BJ (cell line): ENCODE data around the gene ENKD1. TPM values are rescaled to one million over a fixed set of nuclear protein-coding genes. Genes with fewer than 3 reads are reported as not detected.

Experiments used
- CTCF ChIA-PET: fragments of 350-600 bp; formaldehyde crosslinking; extraction: SDS; loops from one replicate; lab custom pipeline; 2021; ENCODE audit warnings: antibody characterized with exemption, inconsistent platforms; lab: Yijun Ruan, JAX
- POLR2A ChIA-PET: fragments of 300-600 bp; sonication (Branson Sonifier 250); formaldehyde crosslinking; extraction: SDS; loops from one replicate; lab custom pipeline; 2021; ENCODE audit warnings: antibody characterized with exemption; lab: Charles Lee
- DNase-seq: peaks from one replicate; pipeline ENCODE4 v3.0.0-alpha.2; 2011; ENCODE audit warnings: low read depth
- H3K27me3 ChIP-seq: 2 replicates; pipeline ENCODE4 v1.6.0; 2011; ENCODE audit warnings: low read length; ENCODE audit not compliant: control insufficient read depth, insufficient read depth
- H3K36me3 ChIP-seq: 2 replicates; pipeline ENCODE4 v1.5.1; 2011; ENCODE audit warnings: low read length; ENCODE audit not compliant: control insufficient read depth, insufficient read depth
- H3K4me3 ChIP-seq: 2 replicates; pipeline ENCODE4 v1.5.1; 2011; ENCODE audit warnings: low read depth, mild to moderate bottlenecking, control low read depth, low read length
- polyA plus RNA-seq: library from polyadenylated mRNA; depleted of rRNA; stranded (reverse); fragments of >200 nt; gene quantifications from 2 replicates; pipeline ENCODE4 v1.2.3, GENCODE V29; 2011
- TF ChIP-seq, protein P1 (sequence below): IDR thresholded peaks from 2 replicates; pipeline ENCODE4 v1.5.1; 2011; ENCODE audit warnings: low read depth, mild to moderate bottlenecking, control low read depth, inconsistent platforms, low read length, moderate library complexity; ENCODE audit not compliant: insufficient read depth

ENKD1 gene
- polyA plus RNA-seq, 1 experiment: 10.9 TPM

DNA sequence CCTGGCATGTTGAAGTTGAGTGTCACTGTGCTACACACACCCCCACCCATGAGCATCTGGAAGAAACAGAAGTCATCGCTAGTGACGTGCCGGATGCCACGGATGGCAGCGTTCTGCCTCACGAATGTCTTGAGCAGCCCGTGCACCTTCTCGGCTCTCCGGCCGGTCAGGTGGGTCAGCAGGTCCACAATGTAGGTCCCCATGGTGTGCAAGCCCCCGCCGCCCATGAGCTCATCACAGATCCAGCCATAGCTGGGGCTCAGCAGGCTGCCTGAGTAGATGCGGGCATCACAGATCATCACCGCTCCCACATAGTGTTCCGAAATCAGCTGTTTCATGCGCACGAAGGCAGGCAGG, 9.0 kb upstream of the ENKD1 start:
- Histone ChIP-seq H3K4me3 (no peak overlapping the region), H3K36me3 (0 out of 2 replicates have a peak, but pooled peaks cover 3% of the 10 kb centered on the region), H3K27me3 (no peaks in the 10 kb centered on the region)
- TF ChIP-seq, protein P1, sequence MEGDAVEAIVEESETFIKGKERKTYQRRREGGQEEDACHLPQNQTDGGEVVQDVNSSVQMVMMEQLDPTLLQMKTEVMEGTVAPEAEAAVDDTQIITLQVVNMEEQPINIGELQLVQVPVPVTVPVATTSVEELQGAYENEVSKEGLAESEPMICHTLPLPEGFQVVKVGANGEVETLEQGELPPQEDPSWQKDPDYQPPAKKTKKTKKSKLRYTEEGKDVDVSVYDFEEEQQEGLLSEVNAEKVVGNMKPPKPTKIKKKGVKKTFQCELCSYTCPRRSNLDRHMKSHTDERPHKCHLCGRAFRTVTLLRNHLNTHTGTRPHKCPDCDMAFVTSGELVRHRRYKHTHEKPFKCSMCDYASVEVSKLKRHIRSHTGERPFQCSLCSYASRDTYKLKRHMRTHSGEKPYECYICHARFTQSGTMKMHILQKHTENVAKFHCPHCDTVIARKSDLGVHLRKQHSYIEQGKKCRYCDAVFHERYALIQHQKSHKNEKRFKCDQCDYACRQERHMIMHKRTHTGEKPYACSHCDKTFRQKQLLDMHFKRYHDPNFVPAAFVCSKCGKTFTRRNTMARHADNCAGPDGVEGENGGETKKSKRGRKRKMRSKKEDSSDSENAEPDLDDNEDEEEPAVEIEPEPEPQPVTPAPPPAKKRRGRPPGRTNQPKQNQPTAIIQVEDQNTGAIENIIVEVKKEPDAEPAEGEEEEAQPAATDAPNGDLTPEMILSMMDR: no peak
- ChIA-PET POLR2A (no interaction called here), CTCF (interaction anchor here (1.0 to 2.0 kb wide), 2 partner anchors 141 to 250 kb away, joined by 3 to 12 read pairs; no protein-coding TSS in a partner anchor)
- no peak for DNase-seq

GRCh38 chr16:67674851-67675578, 8.5 kb upstream of the ENKD1 start:
- no peak for DNase-seq
- ChIA-PET CTCF (interaction anchor here (1.0 to 2.0 kb wide), 4 partner anchors 114 to 251 kb away, joined by 3 to 12 read pairs (median 3); no protein-coding TSS in a partner anchor), POLR2A (no interaction called here)
- Histone ChIP-seq H3K4me3 (no peak overlapping the region), H3K27me3 (no peaks in the 10 kb centered on the region), H3K36me3 (0 out of 2 replicates have a peak, but pooled peaks cover 3% of the 10 kb centered on the region)
- TF ChIP-seq, protein P1: no peak

DNA sequence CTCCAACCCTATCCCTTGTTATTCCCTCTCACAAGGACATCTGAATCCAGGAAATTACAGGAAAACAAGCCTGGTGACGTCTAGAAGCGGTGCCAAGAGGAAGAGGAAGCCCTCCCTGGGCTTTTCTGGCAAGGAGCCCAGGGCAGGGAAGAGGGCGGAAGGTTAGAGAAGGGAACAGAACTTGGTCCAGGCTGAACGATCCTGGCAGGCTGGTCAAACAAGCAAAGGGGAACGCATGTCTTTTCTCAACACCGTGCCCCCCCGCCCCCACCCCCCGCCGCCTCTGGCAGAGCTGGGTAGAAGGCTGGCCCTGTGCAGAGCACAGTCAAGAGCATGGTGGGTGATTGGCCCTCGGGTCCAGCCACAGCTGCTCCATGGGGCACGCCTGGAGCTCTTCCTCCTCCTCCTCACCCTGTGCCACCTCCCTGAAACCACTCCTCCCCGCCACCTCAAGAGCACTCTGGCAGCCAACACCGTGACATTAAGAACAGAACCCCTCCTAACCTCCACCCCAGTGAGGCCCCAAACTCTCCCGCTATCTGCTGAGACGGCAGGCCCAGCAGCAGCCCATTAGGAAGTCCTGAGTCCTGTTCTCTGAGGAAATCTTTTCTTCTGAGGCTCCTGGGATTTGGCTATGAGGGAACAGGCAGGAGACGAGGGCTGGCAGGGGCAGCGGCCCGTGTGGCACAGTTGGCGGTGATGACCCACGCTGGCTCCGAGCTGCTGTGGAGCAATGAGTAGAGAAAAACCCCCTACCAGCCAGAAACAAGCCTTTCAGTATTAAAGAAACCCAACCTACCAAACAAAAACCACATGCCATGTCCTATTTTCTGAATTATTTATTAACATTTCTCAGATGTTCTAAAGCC, 7.4 kb upstream of the ENKD1 start:
- CTCF ChIA-PET: interaction anchor here (0.6 to 12.1 kb wide), 18 partner anchors 8 to 633 kb away, joined by 3 to 208 read pairs (median 6); partner anchors contain the start of genes CTCF, GFOD2, PSMB10 and RANBP10
- Histone ChIP-seq H3K4me3 (no peak overlapping the region), H3K36me3 (0 out of 2 replicates have a peak, but pooled peaks cover 3% of the 10 kb centered on the region), H3K27me3 (no peaks in the 10 kb centered on the region)
- TF ChIP-seq, protein P1: no peak
- POLR2A ChIA-PET: no interaction called here
- no peak for DNase-seq

DNA sequence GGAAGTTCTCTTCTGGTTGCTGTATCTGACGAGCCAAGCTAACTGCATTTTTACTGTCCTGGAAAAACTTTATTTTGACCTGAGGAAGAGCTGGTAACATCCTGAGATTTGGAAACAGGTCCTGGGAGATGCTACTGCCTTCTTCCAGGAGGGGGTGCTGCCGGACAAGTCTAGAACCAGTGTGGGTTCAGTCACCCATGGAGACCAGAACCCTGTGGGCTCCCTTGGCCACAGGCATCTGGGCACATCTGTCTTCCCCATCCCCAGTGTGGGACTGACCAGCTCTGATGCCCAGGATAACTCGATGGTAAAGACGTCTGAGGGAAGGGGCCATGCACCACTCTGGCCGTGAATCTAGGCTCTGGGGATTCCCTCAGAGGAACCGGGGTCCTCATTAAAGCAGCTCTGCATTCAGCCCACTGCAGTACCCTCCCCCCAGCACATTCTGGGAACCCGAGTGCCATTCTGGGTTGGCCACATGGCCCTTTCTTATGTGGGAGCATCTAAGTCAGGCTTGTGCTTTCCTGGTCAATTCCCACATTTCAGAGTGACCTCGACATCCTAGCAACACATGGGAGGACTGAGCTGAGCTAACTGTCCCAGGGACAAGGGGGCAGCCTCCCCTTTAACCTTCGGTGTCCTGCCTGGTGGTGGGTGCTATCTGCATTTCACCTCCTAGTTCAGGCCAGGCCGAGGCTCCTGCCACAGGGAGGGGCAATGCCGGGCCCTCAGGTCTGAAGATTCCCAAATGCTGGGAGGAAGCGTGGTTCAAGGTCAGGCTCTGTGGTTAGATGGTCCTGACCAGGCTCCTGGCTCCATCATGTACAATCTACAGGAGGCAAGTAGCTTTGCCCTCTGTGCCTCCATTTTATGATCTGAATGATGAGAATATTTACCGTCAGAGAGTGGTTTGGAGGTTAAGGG, 6.5 kb upstream of the ENKD1 start:
- ChIA-PET POLR2A (no interaction called here), CTCF (interaction anchor here (0.5 to 12.1 kb wide), 46 partner anchors 9 to 389 kb away, joined by 3 to 208 read pairs (median 5); partner anchors contain the start of genes CARMIL2, CTCF, GFOD2 and NRN1L)
- Histone ChIP-seq H3K4me3 (no peak overlapping the region), H3K36me3 (0 out of 2 replicates have a peak, but pooled peaks cover 3% of the 10 kb centered on the region), H3K27me3 (no peaks in the 10 kb centered on the region)
- no peak for DNase-seq
- TF ChIP-seq, protein P1: peak; percentile 89
